OCI-LY3 (cell line): ENCODE measurements around the gene LCOR.

Experiments
- CTCF ChIP-seq: fragments of 200-600, 300-600 bp; sonication (generic); IDR thresholded peaks from 2 replicates; pipeline ENCODE4 v1.5.1; 2014; ENCODE audit warnings: antibody characterized with exemption, low read length, low read depth
- EZH2phosphoT487 ChIP-seq: fragments of 200-600 bp; shearing (Covaris generic); IDR thresholded peaks from 2 replicates; pipeline ENCODE4 v1.6.1; 2018; ENCODE audit warnings: antibody characterized with exemption, mixed run types, low read depth

DNA sequence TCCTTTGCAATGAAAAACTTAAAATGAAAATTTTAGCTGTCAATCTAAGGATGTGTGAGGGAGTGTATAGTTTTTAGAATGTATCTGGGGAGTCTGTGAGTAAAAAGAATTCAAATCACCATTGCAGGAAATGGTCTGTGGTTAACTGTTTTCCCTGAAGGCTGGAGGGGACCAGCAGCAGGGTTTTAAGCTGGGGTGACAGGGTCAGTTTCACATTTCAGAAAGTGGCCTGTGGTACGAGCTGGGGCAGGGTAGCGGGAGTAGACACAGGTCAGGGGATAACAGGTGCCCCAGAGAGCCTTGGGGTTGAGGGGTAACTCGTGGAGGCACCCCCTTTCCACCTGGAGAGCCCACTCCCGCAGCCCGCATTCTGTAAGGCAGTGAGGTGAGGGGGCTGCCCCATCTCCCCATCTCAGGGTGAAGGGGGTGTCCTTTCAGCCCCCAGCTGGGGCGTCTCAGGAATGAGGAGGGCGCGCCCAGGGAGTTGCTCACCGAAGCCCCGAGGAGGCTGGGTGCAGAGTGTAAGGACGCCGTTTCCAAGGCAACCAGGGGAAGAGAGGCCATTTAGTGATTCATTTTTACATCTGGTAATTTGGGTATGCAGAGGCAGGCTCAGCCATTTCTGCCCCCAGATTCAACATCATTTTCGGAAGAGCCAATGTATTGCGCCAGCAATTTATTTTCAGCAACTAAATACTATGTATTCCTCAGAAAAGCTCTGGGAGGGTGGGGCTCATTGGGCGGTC, 184.8 kb downstream of the LCOR start:
- TF ChIP-seq CTCF: no peak
- TF ChIP-seq EZH2phosphoT487: no peak
